ENCODE measurements around the gene SPTY2D1. TPM values are rescaled to one million over a fixed set of nuclear protein-coding genes. Genes with fewer than 3 reads are reported as not detected.

SPTY2D1 gene
- total and polyA plus RNA-seq, 2 experiments from 2014 or later: 10.9 to 24.1 TPM

GRCh38 chr11:18615628-18616392 is 18.3 kb downstream of the SPTY2D1 start:
- H3K27ac ChIP-seq: no peak overlapping the region
- 96% methylated on average over 11 of the region's 11 CpGs for WGBS (ENCODE audit: low lambda C conversion rate, missing lambda C conversion rate)
- H4K20me1 ChIP-seq (ENCODE audit: insufficient read depth, poor library complexity, severe bottlenecking): peaks cover 10% of the 10 kb centered on the region
- no peaks in the 10 kb centered on the region for H3K9me2 ChIP-seq (replicated peaks; ENCODE audit: insufficient read depth)
- peaks cover 6% of the 10 kb centered on the region for H3K4me1 ChIP-seq (ENCODE audit: insufficient read depth)
- H3K9me3 ChIP-seq (ENCODE audit: low read depth): no peaks in the 10 kb centered on the region
- no peak overlapping the region for H2AFZ ChIP-seq
- peaks cover 3% of the 10 kb centered on the region for H3K36me3 ChIP-seq (replicated peaks; ENCODE audit: insufficient read depth, low read depth)
- H3K27me3 ChIP-seq: no peaks in the 10 kb centered on the region
- H3K79me2 ChIP-seq: peaks cover 65% of the 10 kb centered on the region
- DNase-seq (ENCODE audit: low spot score): no peak
- TF ChIP-seq EZH2 (IDR thresholded peaks at IDR 0.05; ENCODE audit: borderline replicate concordance) (no peak), EZH2phosphoT487 (IDR thresholded peaks at IDR 0.05; ENCODE audit: low read depth, severe bottlenecking, unreplicated experiment) (no peak), CTCF (IDR thresholded peaks at IDR 0.05; ENCODE audit: poor library complexity) (no peak)
- H3K4me2 ChIP-seq: no peak overlapping the region
- H3K4me3 ChIP-seq: no peak overlapping the region

GRCh38 chr11:18614667-18615066 is 19.5 kb downstream of the SPTY2D1 start:
- WGBS (ENCODE audit: low lambda C conversion rate, missing lambda C conversion rate): 95% methylated on average over 10 of the region's 10 CpGs
- H3K4me2 ChIP-seq: no peak overlapping the region
- no peak for TF ChIP-seq CTCF (IDR thresholded peaks at IDR 0.05; ENCODE audit: poor library complexity)
- no peak for TF ChIP-seq EZH2phosphoT487 (IDR thresholded peaks at IDR 0.05; ENCODE audit: low read depth, severe bottlenecking, unreplicated experiment)
- no peak for TF ChIP-seq EZH2 (IDR thresholded peaks at IDR 0.05; ENCODE audit: borderline replicate concordance)
- H3K79me2 ChIP-seq: peaks cover 53% of the 10 kb centered on the region
- H3K4me3 ChIP-seq: no peak overlapping the region
- H3K27me3 ChIP-seq: no peaks in the 10 kb centered on the region
- peaks cover 6% of the 10 kb centered on the region for H3K4me1 ChIP-seq (ENCODE audit: insufficient read depth)
- no peaks in the 10 kb centered on the region for H3K9me2 ChIP-seq (replicated peaks; ENCODE audit: insufficient read depth)
- H3K36me3 ChIP-seq (replicated peaks; ENCODE audit: insufficient read depth, low read depth): peaks cover 3% of the 10 kb centered on the region
- no peak overlapping the region for H2AFZ ChIP-seq
- peaks cover under 1% of the 10 kb centered on the region for H4K20me1 ChIP-seq (ENCODE audit: insufficient read depth, poor library complexity, severe bottlenecking)
- DNase-seq (ENCODE audit: low spot score): no peak
- H3K27ac ChIP-seq: no peak overlapping the region
- H3K9me3 ChIP-seq (ENCODE audit: low read depth): no peaks in the 10 kb centered on the region

- WGBS (ENCODE audit: low lambda C conversion rate, missing lambda C conversion rate): 85% methylated on average over 4 of the region's 4 CpGs
- Histone ChIP-seq H3K9me3 (ENCODE audit: low read depth) (no peaks in the 10 kb centered on the region), H3K4me3 (no peak overlapping the region), H3K4me2 (no peak overlapping the region), H4K20me1 (ENCODE audit: insufficient read depth, poor library complexity, severe bottlenecking) (no peaks in the 10 kb centered on the region), H3K9me2 (replicated peaks; ENCODE audit: insufficient read depth) (no peaks in the 10 kb centered on the region), H2AFZ (no peak overlapping the region), H3K27me3 (no peaks in the 10 kb centered on the region), H3K36me3 (replicated peaks; ENCODE audit: insufficient read depth, low read depth) (peaks cover 3% of the 10 kb centered on the region), H3K4me1 (ENCODE audit: insufficient read depth) (no peaks in the 10 kb centered on the region), H3K27ac (no peak overlapping the region), H3K79me2 (peaks cover 31% of the 10 kb centered on the region)
- TF ChIP-seq EZH2phosphoT487 (IDR thresholded peaks at IDR 0.05; ENCODE audit: low read depth, severe bottlenecking, unreplicated experiment) (no peak), EZH2 (IDR thresholded peaks at IDR 0.05; ENCODE audit: borderline replicate concordance) (no peak), CTCF (IDR thresholded peaks at IDR 0.05; ENCODE audit: poor library complexity) (no peak)
- DNase-seq (ENCODE audit: low spot score): no peak
Observed at GRCh38 chr11:18612394-18612793, 21.7 kb downstream of the SPTY2D1 start.

All from hepatocyte (in vitro differentiated cells).